Measurements from ENCODE around the gene VWA5B2. TPM values are rescaled to one million over a fixed set of nuclear protein-coding genes. Genes with fewer than 3 reads are reported as not detected.

VWA5B2 gene
- total and polyA plus RNA-seq, 5 donors = 0.07 TPM; not detected in 4

- no peaks in the 10 kb centered on the region for H3K27me3 ChIP-seq (ENCODE audit: control insufficient read depth, insufficient read depth)
- no peak overlapping the region for H3K4me3 ChIP-seq (ENCODE audit: low read length)
- DNase-seq (no peak), ATAC-seq (no peak)
- WGBS = 84% methylated on average over 3 of the region's 3 CpGs
- H3K4me1 ChIP-seq (ENCODE audit: control insufficient read depth, insufficient read depth, low read length) = no peaks in the 10 kb centered on the region
- H3K27ac ChIP-seq (ENCODE audit: low read length) = no peak overlapping the region
- H3K9me3 ChIP-seq (ENCODE audit: control insufficient read depth, low read length) = no peaks in the 10 kb centered on the region
- intact Hi-C loops (cut with DNase I) = loop anchor here in 1 of 4 donors (10.0 kb wide), 1 partner anchor 72 kb away; the partner anchor contains the start of gene PSMD2
Observed at GRCh38 chr3:184222521-184222920, 6.9 kb upstream of the VWA5B2 start.

- Histone ChIP-seq H3K27ac (ENCODE audit: low read length) (no peak overlapping the region), H3K9me3 (ENCODE audit: control insufficient read depth, low read length) (no peaks in the 10 kb centered on the region), H3K4me3 (ENCODE audit: low read length) (no peak overlapping the region), H3K4me1 (ENCODE audit: control insufficient read depth, insufficient read depth, low read length) (no peaks in the 10 kb centered on the region), H3K27me3 (ENCODE audit: control insufficient read depth, insufficient read depth) (no peaks in the 10 kb centered on the region)
- intact Hi-C loops (cut with DNase I) = loop anchor here in 1 of 4 donors (10.0 kb wide), 1 partner anchor 71 kb away; the partner anchor contains the start of gene PSMD2
- 77% methylated on average over 3 of the region's 3 CpGs for WGBS
- DNase-seq = no peak
- no peak for ATAC-seq
Observed at GRCh38 chr3:184223946-184224345, 5.4 kb upstream of the VWA5B2 start.

- no peak for ATAC-seq
- intact Hi-C loops (cut with DNase I) = loop anchor here in 2 of 4 donors (5.0 to 10.0 kb wide), 2 partner anchors 60 to 67 kb away; partner anchors contain the start of gene PSMD2 (in 1 of the 2)
- no peak overlapping the region for H3K27ac ChIP-seq (ENCODE audit: low read length)
- no peaks in the 10 kb centered on the region for H3K9me3 ChIP-seq (ENCODE audit: control insufficient read depth, low read length)
- H3K4me1 ChIP-seq (ENCODE audit: control insufficient read depth, insufficient read depth, low read length) = no peaks in the 10 kb centered on the region
- H3K4me3 ChIP-seq (ENCODE audit: low read length) = no peak overlapping the region
- 54% methylated on average over 2 of the region's 2 CpGs for WGBS
- no peak for DNase-seq
- no peaks in the 10 kb centered on the region for H3K27me3 ChIP-seq (ENCODE audit: control insufficient read depth, insufficient read depth)
Observed at GRCh38 chr3:184227481-184227935, 1.9 kb upstream of the VWA5B2 start.

GRCh38 chr3:184228376-184229137 lies 828 bp upstream of the VWA5B2 start:
- no peaks in the 10 kb centered on the region for H3K9me3 ChIP-seq (ENCODE audit: control insufficient read depth, low read length)
- WGBS = 32% methylated on average over 12 of the region's 12 CpGs
- intact Hi-C loops (cut with DNase I) = loop anchor here in 2 of 4 donors (5.0 to 10.0 kb wide), 2 partner anchors 59 to 66 kb away; partner anchors contain the start of gene PSMD2 (in 1 of the 2)
- no peak overlapping the region for H3K4me3 ChIP-seq (ENCODE audit: low read length)
- ATAC-seq = no peak
- no peak overlapping the region for H3K27ac ChIP-seq (ENCODE audit: low read length)
- no peaks in the 10 kb centered on the region for H3K4me1 ChIP-seq (ENCODE audit: control insufficient read depth, insufficient read depth, low read length)
- DNase-seq = no peak
- H3K27me3 ChIP-seq (ENCODE audit: control insufficient read depth, insufficient read depth) = no peaks in the 10 kb centered on the region

- Histone ChIP-seq H3K9me3 (ENCODE audit: control insufficient read depth, low read length) (no peaks in the 10 kb centered on the region), H3K4me3 (ENCODE audit: low read length) (peak overlapping the region; percentile 50), H3K27ac (ENCODE audit: low read length) (no peak overlapping the region), H3K27me3 (ENCODE audit: control insufficient read depth, insufficient read depth) (no peaks in the 10 kb centered on the region), H3K4me1 (ENCODE audit: control insufficient read depth, insufficient read depth, low read length) (no peaks in the 10 kb centered on the region)
- no peak for DNase-seq
- under 1% methylated on average over 61 of the region's 61 CpGs for WGBS
- intact Hi-C loops (cut with DNase I) = loop anchor here in 1 of 4 donors (10.0 kb wide), 1 partner anchor 85 kb away; no protein-coding TSS in a partner anchor
- no peak for ATAC-seq
Observed at GRCh38 chr3:184230081-184230602, 757 bp downstream of the VWA5B2 start.

GRCh38 chr3:184230603-184231528 lies 1.5 kb downstream of the VWA5B2 start:
- H3K4me1 ChIP-seq (ENCODE audit: control insufficient read depth, insufficient read depth, low read length) = no peaks in the 10 kb centered on the region
- ATAC-seq (no peak), DNase-seq (peak in 1 of 3 donors; percentile 38)
- no peak overlapping the region for H3K27ac ChIP-seq (ENCODE audit: low read length)
- H3K4me3 ChIP-seq (ENCODE audit: low read length) = peak overlapping the region; percentile 50
- no peaks in the 10 kb centered on the region for H3K27me3 ChIP-seq (ENCODE audit: control insufficient read depth, insufficient read depth)
- intact Hi-C loops (cut with DNase I) = loop anchor here in 1 of 4 donors (10.0 kb wide), 1 partner anchor 86 kb away; no protein-coding TSS in a partner anchor
- no peaks in the 10 kb centered on the region for H3K9me3 ChIP-seq (ENCODE audit: control insufficient read depth, low read length)
- 4% methylated on average over 79 of the region's 79 CpGs for WGBS

GRCh38 chr3:184231671-184232070 lies 2.3 kb downstream of the VWA5B2 start:
- Histone ChIP-seq H3K27ac (ENCODE audit: low read length) (no peak overlapping the region), H3K9me3 (ENCODE audit: control insufficient read depth, low read length) (no peaks in the 10 kb centered on the region), H3K27me3 (ENCODE audit: control insufficient read depth, insufficient read depth) (no peaks in the 10 kb centered on the region), H3K4me3 (ENCODE audit: low read length) (no peak overlapping the region), H3K4me1 (ENCODE audit: control insufficient read depth, insufficient read depth, low read length) (no peaks in the 10 kb centered on the region)
- 64% methylated on average over 3 of the region's 3 CpGs for WGBS
- no peak for ATAC-seq
- intact Hi-C loops (cut with DNase I) = loop anchor here in 1 of 4 donors (10.0 kb wide), 1 partner anchor 87 kb away; no protein-coding TSS in a partner anchor
- no peak for DNase-seq

GRCh38 chr3:184233127-184233843 lies 3.9 kb downstream of the VWA5B2 start:
- no peak for ATAC-seq
- intact Hi-C loops (cut with DNase I) = loop anchor here in 1 of 4 donors (10.0 kb wide), 1 partner anchor 88 kb away; no protein-coding TSS in a partner anchor
- no peak overlapping the region for H3K4me3 ChIP-seq (ENCODE audit: low read length)
- 85% methylated on average over 23 of the region's 23 CpGs for WGBS
- no peaks in the 10 kb centered on the region for H3K27me3 ChIP-seq (ENCODE audit: control insufficient read depth, insufficient read depth)
- H3K4me1 ChIP-seq (ENCODE audit: control insufficient read depth, insufficient read depth, low read length) = no peaks in the 10 kb centered on the region
- H3K9me3 ChIP-seq (ENCODE audit: control insufficient read depth, low read length) = no peaks in the 10 kb centered on the region
- DNase-seq = no peak
- no peak overlapping the region for H3K27ac ChIP-seq (ENCODE audit: low read length)

- intact Hi-C loops (cut with DNase I) = loop anchor here in 1 of 4 donors (10.0 kb wide), 1 partner anchor 89 kb away; no protein-coding TSS in a partner anchor
- ATAC-seq (no peak), DNase-seq (peak in 2 of 3 donors; percentile 47 to 61)
- Histone ChIP-seq H3K4me3 (ENCODE audit: low read length) (no peak overlapping the region), H3K4me1 (ENCODE audit: control insufficient read depth, insufficient read depth, low read length) (no peaks in the 10 kb centered on the region), H3K9me3 (ENCODE audit: control insufficient read depth, low read length) (no peaks in the 10 kb centered on the region), H3K27ac (ENCODE audit: low read length) (no peak overlapping the region), H3K27me3 (ENCODE audit: control insufficient read depth, insufficient read depth) (no peaks in the 10 kb centered on the region)
- 33% methylated on average over 4 of the region's 4 CpGs for WGBS
Observed at GRCh38 chr3:184234224-184234623, 4.8 kb downstream of the VWA5B2 start.
